OCI-LY1 (cell line): Measurements from ENCODE around the gene TRIM26.

Experiments
- H2AFZ ChIP-seq: fragments of 200-600 bp; sonication (generic), shearing (Covaris generic); 2 replicates; pipeline ENCODE4 v1.6.0; 2014; ENCODE audit warnings: antibody characterized with exemption, mild to moderate bottlenecking, low read length
- H3F3A ChIP-seq: fragments of 200-600 bp; sonication (generic), shearing (Covaris generic); 2 replicates; pipeline ENCODE4 v1.6.0; 2014; ENCODE audit warnings: mild to moderate bottlenecking, antibody characterized with exemption, low read length, moderate library complexity; ENCODE audit not compliant: insufficient read depth
- H3K27ac ChIP-seq: fragments of 200-600 bp; sonication (generic); 2 replicates; pipeline ENCODE4 v1.5.1; 2014; ENCODE audit warnings: low read length, mixed run types, mild to moderate bottlenecking, low read depth; ENCODE audit not compliant: poor library complexity, severe bottlenecking
- H3K27me3 ChIP-seq: fragments of 200-600 bp; sonication (generic); 2 replicates; pipeline ENCODE4 v1.6.0; 2014; ENCODE audit warnings: antibody characterized with exemption, mild to moderate bottlenecking, low read length, moderate library complexity; ENCODE audit not compliant: insufficient read depth
- H3K36me3 ChIP-seq: fragments of 200-600 bp; sonication (generic); 2 replicates; pipeline ENCODE4 v1.6.1; 2014; ENCODE audit warnings: mild to moderate bottlenecking, antibody characterized with exemption, low read length, moderate library complexity, mixed read lengths; ENCODE audit not compliant: insufficient read depth
- H3K4me1 ChIP-seq: fragments of 200-600 bp; sonication (generic); 2 replicates; pipeline ENCODE4 v1.5.1; 2014; ENCODE audit warnings: mild to moderate bottlenecking, low read length, moderate library complexity; ENCODE audit not compliant: insufficient read depth, severe bottlenecking
- H3K4me2 ChIP-seq: fragments of 200-600 bp; sonication (generic), shearing (Covaris generic); 2 replicates; pipeline ENCODE4 v1.6.1; 2014; ENCODE audit warnings: low read length
- H3K4me3 ChIP-seq: fragments of 200-600 bp; sonication (generic); 2 replicates; pipeline ENCODE4 v1.5.1; 2014; ENCODE audit warnings: low read length, low read depth, mild to moderate bottlenecking, mixed read lengths; ENCODE audit not compliant: poor library complexity, severe bottlenecking
- H3K79me2 ChIP-seq: fragments of 200-600 bp; shearing (Covaris generic); 2 replicates; pipeline ENCODE4 v1.6.1; 2016; ENCODE audit warnings: mixed run types, low read length, mixed read lengths; ENCODE audit not compliant: insufficient read depth
- H3K9ac ChIP-seq: fragments of 200-600 bp; sonication (generic), shearing (Covaris generic); 2 replicates; pipeline ENCODE4 v1.6.1; 2014; ENCODE audit warnings: mild to moderate bottlenecking, low read length, mixed read lengths
- H3K9me2 ChIP-seq: fragments of 200-600 bp; sonication (generic), shearing (Covaris generic); 2 replicates; pipeline ENCODE4 v1.6.1; 2014; ENCODE audit warnings: low read depth, mild to moderate bottlenecking, low read length, mixed read lengths
- H3K9me3 ChIP-seq: fragments of 200-600 bp; shearing (Covaris generic); 2 replicates; pipeline ENCODE4 v1.6.1; 2014; ENCODE audit warnings: low read length, mixed read lengths
- H4K20me1 ChIP-seq: fragments of 200-600 bp; sonication (generic), shearing (Covaris generic); 2 replicates; pipeline ENCODE4 v1.6.0; 2016; ENCODE audit warnings: mild to moderate bottlenecking, low read length; ENCODE audit not compliant: insufficient read depth
- EZH2 ChIP-seq: fragments of 200-600 bp; sonication (generic), shearing (Covaris generic); IDR thresholded peaks from 2 replicates; pipeline ENCODE4 v1.8.0; 2017; ENCODE audit warnings: borderline replicate concordance, mixed run types, mild to moderate bottlenecking, antibody characterized with exemption, low read length, moderate library complexity, mixed read lengths
- TF ChIP-seq, protein P1 (sequence below): fragments of 200-600 bp; sonication (generic), shearing (Covaris generic); IDR thresholded peaks from 2 replicates; pipeline ENCODE4 v1.5.1; 2017; ENCODE audit warnings: mild to moderate bottlenecking, antibody characterized with exemption, low read length, moderate library complexity, mixed read lengths

TRIM26 gene

DNA sequence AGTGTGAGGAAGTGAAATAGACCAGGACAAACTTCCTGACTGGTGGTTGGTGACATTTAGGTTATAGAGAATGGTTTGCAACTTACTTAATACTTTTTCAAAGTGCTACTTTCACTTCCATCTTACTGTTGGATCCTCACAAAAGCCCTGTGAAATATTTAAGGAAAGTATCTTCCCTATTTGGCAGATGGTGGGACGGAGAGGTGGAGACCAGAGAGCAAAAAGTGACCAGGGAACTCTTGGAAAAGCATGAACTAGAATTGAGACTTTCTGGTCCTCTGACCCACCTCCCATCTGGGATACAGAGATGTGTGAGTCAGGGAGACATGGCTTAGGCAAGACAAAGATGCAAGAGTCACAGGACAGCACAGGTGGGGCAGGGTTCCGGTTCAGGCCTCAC is 55.2 kb downstream of the TRIM26 start:
- no peaks in the 10 kb centered on the region for H3K79me2 ChIP-seq
- no peaks in the 10 kb centered on the region for H3K36me3 ChIP-seq
- no peak overlapping the region for H3K27ac ChIP-seq
- no peak overlapping the region for H3K4me3 ChIP-seq
- H3K27me3 ChIP-seq: peaks cover 4% of the 10 kb centered on the region
- no peaks in the 10 kb centered on the region for H3K9me2 ChIP-seq
- no peak overlapping the region for H3K4me2 ChIP-seq
- no peaks in the 10 kb centered on the region for H3K9me3 ChIP-seq
- no peak overlapping the region for H3K9ac ChIP-seq
- no peaks in the 10 kb centered on the region for H4K20me1 ChIP-seq
- no peak for TF ChIP-seq EZH2
- TF ChIP-seq, protein P1, sequence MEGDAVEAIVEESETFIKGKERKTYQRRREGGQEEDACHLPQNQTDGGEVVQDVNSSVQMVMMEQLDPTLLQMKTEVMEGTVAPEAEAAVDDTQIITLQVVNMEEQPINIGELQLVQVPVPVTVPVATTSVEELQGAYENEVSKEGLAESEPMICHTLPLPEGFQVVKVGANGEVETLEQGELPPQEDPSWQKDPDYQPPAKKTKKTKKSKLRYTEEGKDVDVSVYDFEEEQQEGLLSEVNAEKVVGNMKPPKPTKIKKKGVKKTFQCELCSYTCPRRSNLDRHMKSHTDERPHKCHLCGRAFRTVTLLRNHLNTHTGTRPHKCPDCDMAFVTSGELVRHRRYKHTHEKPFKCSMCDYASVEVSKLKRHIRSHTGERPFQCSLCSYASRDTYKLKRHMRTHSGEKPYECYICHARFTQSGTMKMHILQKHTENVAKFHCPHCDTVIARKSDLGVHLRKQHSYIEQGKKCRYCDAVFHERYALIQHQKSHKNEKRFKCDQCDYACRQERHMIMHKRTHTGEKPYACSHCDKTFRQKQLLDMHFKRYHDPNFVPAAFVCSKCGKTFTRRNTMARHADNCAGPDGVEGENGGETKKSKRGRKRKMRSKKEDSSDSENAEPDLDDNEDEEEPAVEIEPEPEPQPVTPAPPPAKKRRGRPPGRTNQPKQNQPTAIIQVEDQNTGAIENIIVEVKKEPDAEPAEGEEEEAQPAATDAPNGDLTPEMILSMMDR: no peak
- no peak overlapping the region for H2AFZ ChIP-seq
- H3K4me1 ChIP-seq: no peaks in the 10 kb centered on the region
- H3F3A ChIP-seq: no peaks in the 10 kb centered on the region

GRCh38 chr6:30157581-30157980 is 55.6 kb downstream of the TRIM26 start:
- no peak overlapping the region for H3K4me3 ChIP-seq
- H3K4me2 ChIP-seq: no peak overlapping the region
- no peak overlapping the region for H3K9ac ChIP-seq
- H3K4me1 ChIP-seq: no peaks in the 10 kb centered on the region
- no peaks in the 10 kb centered on the region for H4K20me1 ChIP-seq
- H3K27me3 ChIP-seq: peaks cover 4% of the 10 kb centered on the region
- no peaks in the 10 kb centered on the region for H3F3A ChIP-seq
- no peaks in the 10 kb centered on the region for H3K9me2 ChIP-seq
- H2AFZ ChIP-seq: no peak overlapping the region
- no peaks in the 10 kb centered on the region for H3K79me2 ChIP-seq
- no peak for TF ChIP-seq EZH2
- TF ChIP-seq, protein P1: no peak
- H3K9me3 ChIP-seq: no peaks in the 10 kb centered on the region
- no peaks in the 10 kb centered on the region for H3K36me3 ChIP-seq
- no peak overlapping the region for H3K27ac ChIP-seq

DNA sequence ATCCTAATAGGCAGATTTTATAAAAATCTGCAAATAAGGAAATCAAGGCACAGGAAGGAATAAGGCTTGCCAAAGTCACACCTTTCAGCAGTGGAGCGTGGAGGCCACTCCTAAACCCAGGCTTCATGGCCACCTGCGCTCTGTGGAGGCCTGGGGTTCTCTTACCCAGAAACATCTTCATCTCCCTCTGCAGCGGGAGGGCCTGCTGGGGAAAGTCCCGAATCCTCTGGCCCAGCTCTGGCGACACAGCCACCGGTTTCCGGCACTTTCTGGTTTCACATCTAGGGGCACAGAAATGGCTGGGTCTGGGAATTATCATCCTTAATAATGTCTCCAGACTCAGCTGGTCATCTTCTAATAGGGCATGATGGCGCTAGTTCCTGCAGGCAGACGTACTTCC is 56.4 kb downstream of the TRIM26 start:
- Histone ChIP-seq H3K4me3 (no peak overlapping the region), H3K36me3 (no peaks in the 10 kb centered on the region), H2AFZ (no peak overlapping the region), H3K79me2 (no peaks in the 10 kb centered on the region), H3K9ac (no peak overlapping the region), H3K27ac (no peak overlapping the region), H3K9me3 (no peaks in the 10 kb centered on the region), H3K9me2 (no peaks in the 10 kb centered on the region), H3K4me1 (no peaks in the 10 kb centered on the region), H3K27me3 (peaks cover 4% of the 10 kb centered on the region), H4K20me1 (no peaks in the 10 kb centered on the region), H3F3A (no peaks in the 10 kb centered on the region), H3K4me2 (no peak overlapping the region)
- no peak for TF ChIP-seq EZH2
- TF ChIP-seq, protein P1: no peak
